Right ventricle myocardium superior (tissue), 1 donor: ENCODE results near the gene ISOC2. TPM values are rescaled to one million over a fixed set of nuclear protein-coding genes. Genes with fewer than 3 reads are reported as not detected.
"Not testable (repeated sequence)": the region's sequence is repeated elsewhere in the genome, so short reads cannot be mapped to it uniquely, and the experiment has no call there.

Source experiments
- ATAC-seq: fragments of 200-7000 bp; cut with Tn5 transposase; one replicate; pipeline ENCODE4 v1.9.1; 2020; ENCODE audit warnings: mild to moderate bottlenecking; ENCODE audit not compliant: poor library complexity
- DNase-seq: peaks from one replicate; pipeline ENCODE4 v3.0.0-alpha.2; 2020
- intact Hi-C: fragments of 100-400 bp; cut with DNase I; formaldehyde crosslinking; loops from one replicate; pipeline ENCODE4 v1.11.2; 2022
- total RNA-seq: library from RNA; stranded (reverse); fragmentation: NEBNext Ultra II Directional; extraction: Animal tissue kit (Norgen Biotek cat#: 25700); gene quantifications from one replicate; pipeline ENCODE4 v1.2.1, GENCODE V29; 2021
- donor health status: DM: no; HTN: yes; CAD: no; lungs with severe emphysema.

ISOC2 gene
- total RNA-seq, 1 donor from 2014 or later, result 48.9 TPM

DNA sequence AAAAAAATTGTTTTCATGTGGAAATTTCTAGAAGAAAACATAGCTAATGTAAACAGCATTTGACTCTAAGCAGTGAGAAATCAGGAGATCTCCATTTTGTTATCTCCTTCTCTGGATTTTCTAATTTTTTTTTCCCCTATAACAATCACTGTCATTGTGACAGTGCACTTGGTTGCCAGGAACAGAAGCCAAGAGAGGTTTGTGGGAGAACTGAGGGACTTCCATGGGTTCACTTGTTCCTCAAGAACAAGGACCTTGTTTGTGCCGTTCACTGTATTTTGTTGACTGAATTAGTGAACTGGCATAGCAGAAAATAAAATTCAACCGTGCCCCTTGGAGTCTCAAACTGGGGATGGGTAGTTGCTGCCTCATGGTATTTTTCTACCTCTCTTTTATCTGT is 35.4 kb downstream of the ISOC2 start:
- intact Hi-C loops, result no loop called here
- ATAC-seq, result no peak
- DNase-seq, result no peak

- ATAC-seq, result no peak
- DNase-seq, result no peak
- intact Hi-C loops, result no loop called here
Observed at GRCh38 chr19:55424518-55424917, 36.9 kb downstream of the ISOC2 start.

- intact Hi-C loops, result no loop called here
- ATAC-seq, result no peak
- no peak for DNase-seq
Observed at GRCh38 chr19:55423225-55424005, 38.0 kb downstream of the ISOC2 start.

- intact Hi-C loops, ATAC-seq, DNase-seq: not testable (repeated sequence)
Observed at GRCh38 chr19:55421281-55421680, 40.2 kb downstream of the ISOC2 start.

GRCh38 chr19:55419624-55420236 is 41.7 kb downstream of the ISOC2 start:
- intact Hi-C loops, result loop anchor here (5.0 kb wide), 1 partner anchor 277 kb away; no protein-coding TSS in a partner anchor
- no peak for ATAC-seq
- DNase-seq, result no peak

DNA sequence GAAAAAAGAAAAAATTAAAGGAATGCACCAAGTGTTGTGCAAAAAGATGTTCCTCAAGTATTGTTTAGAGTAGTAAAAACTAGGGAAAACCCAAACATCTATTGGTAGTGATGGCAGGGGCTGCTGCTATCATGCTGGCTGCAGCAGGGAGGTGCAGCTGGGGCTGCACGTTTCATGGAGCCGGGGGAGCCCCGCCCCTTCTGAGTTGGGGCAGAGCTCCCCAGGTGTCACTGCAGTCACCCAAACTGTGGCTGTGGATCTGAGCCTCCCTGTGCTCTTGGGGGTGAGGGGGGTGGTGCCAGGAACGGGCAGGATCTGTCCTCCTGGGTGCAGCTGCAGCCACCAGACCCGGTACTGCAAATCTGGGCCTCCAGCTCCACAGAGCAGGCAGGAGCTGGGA is 42.3 kb downstream of the ISOC2 start:
- DNase-seq (no peak), ATAC-seq (no peak)
- intact Hi-C loops, result loop anchor here (5.0 kb wide), 1 partner anchor 277 kb away; no protein-coding TSS in a partner anchor

- intact Hi-C loops, result loop anchor here (5.0 kb wide), 1 partner anchor 276 kb away; no protein-coding TSS in a partner anchor
- ATAC-seq (peak; percentile 80), DNase-seq (no peak)
Observed at GRCh38 chr19:55418185-55418584, 43.3 kb downstream of the ISOC2 start.

DNA sequence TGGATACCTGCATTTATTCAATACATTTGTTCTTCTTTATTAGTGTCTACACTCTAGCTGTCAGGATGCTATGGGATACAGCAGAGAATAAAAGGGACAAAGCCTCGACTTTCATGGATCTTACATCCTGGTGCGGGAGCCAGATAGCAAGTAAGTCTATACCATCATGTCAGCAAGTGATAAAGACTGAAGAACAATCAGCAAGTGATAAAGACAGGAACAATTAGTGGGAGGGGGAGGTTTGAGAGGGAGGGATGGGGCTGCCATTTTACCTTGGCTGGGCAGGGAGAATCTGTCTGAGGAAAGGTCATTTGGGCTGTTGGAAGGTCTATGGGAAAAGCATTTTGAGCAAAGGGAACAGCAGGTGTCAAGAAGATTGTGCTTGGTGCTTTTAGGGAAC is 51.3 kb downstream of the ISOC2 start:
- no peak for ATAC-seq
- intact Hi-C loops, result no loop called here
- DNase-seq, result no peak

DNA sequence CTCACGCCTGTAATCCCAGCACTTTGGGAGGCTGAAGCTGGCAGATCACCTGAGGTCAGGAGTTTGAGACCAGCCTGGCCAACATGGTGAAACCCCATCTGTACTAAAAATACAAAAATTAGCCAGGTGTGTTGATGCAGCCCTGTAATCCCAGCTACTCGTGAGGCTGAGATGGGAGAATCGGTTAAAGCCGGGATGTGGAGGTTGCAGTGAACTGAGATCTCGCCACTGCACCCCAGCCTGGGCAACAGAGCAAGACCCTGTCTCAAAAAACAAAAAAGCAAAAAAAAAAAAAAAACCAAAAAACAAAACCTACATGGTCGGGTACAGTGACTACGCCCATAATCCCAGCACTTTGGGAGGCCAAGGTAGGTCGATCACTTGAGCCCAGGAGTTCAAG is 52.3 kb downstream of the ISOC2 start:
- DNase-seq, intact Hi-C loops, ATAC-seq: not testable (repeated sequence)

GRCh38 chr19:55408533-55408872 is 52.9 kb downstream of the ISOC2 start:
- intact Hi-C loops, result no loop called here
- ATAC-seq (no peak), DNase-seq (no peak)

DNA sequence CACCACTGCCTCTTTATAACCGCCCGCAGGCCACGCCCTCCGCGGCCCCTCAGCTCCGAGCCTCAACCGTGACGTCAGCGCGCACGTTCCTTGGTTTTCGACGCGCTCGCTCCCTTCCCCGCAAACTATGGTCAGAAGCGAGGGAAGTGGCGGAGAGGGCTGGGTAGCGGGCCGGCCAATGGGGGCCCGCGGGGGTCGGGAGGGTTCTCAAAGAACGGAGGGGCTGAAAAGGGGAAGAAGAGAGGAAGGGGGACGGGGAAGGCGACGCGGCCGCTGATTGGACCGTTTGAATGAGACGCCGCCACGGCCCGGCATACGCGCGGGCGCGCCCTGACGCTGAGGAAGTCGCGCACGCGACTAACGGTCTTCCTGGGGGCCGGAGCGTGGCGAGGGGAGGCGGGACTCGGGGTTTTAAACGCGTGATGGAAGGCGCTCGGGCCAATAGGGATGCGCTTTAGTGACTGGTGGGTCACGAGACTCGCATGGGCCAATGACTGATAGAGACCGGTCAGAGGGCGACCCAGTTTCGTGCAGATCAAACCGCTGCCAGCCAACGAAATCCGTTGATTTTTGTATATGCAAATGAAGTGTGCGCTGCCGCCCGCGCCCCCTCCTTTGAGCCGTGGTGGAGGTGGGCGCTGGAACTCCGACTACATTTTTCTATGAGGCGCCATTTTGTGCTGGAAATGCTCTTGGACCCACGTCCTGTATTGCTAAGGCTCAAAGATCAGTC is 53.5 kb downstream of the ISOC2 start:
- intact Hi-C loops, result no loop called here
- peak; percentile 99 for DNase-seq
- peak; percentile 97 for ATAC-seq

GRCh38 chr19:55407550-55407799 is 54.0 kb downstream of the ISOC2 start, which contains the start of gene UBE2S:
UBE2S (minus strand) TSS chr19:55407788; CDS start chr19:55407589, 199 bp downstream.
- intact Hi-C loops, DNase-seq, ATAC-seq: not testable (repeated sequence)

DNA sequence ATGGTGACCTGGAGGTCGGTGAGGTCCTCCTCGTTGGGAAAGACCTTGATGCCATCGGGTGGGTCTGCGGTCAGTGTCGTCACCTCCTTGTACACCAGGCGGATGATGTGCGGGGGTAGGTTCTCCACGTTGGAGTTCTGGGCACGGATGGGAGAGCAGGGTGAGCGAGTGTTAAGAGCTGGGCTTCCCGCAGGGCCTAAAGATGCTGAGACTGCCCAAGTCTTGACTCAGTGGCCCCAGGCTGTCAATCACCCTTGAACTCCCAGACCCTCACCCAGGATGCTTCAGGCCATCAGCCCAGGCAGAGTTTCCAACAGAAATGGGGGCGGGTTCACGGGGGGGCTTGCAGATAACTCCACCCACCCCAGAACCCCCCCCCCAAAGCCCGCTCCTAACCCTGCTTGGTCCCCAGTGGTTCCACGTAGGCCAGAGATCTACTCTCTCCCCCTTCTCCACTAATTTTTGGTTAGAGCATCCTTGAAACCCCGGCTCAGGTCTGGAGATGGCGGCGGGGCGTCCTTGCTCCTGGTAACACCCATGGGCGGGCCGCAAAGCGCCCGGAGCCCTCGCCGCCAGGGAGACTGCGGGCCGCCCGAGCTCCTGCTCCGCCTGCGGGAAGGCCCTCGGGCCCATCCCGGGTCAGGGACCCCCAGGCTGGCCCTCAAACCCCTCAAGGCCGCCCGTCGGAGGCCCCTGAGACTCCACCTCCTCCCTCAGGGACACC is 54.5 kb downstream of the ISOC2 start:
- DNase-seq, result peak; percentile 59
- intact Hi-C loops, result no loop called here
- peak; percentile 0 for ATAC-seq

DNA sequence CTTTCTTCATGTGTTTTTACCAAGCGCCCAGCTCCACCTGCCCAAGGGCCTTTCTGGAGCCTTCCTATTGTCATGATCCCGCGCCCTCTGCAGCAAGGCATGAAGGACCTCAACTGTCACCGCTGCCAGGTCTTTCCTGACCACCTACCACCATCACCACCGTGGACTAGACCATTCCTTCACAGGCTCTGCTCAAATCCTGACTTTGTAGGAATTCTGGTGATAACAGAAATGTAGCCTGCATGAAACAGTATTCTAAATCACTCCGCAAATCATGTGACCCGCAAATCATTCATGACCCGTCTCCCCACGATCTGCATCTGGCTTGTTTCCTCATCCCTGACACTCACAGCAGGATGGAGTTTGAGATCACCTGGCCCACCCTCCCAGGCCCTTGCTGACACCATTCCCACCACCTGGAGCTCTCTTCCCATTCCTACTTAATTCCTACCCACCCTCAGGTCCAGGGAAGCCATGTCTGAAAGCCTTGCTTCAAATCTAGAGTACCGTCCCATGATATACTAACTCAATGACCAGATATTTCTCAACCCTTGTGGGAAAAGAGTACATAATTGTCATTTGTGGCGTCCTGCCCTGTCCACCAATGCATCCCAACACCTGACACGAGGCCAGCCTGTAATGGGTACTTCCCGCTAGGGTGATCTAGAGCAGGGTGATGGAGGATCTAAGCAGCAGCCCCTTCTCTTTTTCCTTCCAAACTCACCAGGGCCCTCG is 55.2 kb downstream of the ISOC2 start:
- intact Hi-C loops, result no loop called here
- DNase-seq (no peak), ATAC-seq (no peak)

- intact Hi-C loops, result no loop called here
- ATAC-seq (no peak), DNase-seq (no peak)
Observed at GRCh38 chr19:55405638-55406037, 55.8 kb downstream of the ISOC2 start.
